Measurements from ENCODE around the gene PALD1. TPM values are rescaled to one million over a fixed set of nuclear protein-coding genes. Genes with fewer than 3 reads are reported as not detected.

The PALD1 gene
- total RNA-seq, 1 donor from 2014 or later, result 4.1 TPM

DNA sequence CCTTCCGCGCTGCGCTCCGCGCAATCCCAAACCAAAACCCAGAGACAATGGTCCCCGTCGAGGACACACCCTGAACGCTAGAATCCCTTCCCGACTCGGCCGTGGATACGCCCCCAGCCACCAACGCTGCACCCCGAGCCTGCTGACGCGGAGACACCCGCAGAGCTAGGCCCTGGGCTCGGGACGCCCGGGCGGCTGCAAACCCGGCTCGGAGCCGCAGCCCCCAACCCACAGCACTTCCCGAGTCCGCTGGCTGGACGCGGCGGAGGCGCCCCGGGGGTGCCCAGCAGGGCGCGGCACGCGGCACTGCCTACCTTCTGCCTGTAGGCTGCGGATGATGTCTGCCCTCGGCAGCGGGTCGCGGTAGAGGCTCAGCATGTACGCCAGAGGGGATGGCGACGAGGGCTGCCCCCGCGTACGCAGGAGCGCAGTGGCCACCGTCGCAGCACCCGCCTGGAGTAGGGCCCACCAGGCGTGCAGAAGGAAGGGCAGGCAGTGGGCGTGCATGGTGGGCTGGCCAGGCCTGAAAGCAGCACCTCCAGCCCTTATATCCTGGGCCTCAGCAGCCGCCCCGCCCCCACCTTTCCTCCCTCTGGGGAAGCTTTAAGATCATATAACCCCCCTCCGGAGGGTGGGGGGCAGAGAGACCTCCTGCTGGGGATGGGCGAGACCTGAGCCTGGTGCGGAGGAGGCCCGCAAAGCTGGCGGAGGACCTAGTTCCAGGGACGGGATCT lies 37.2 kb upstream of the PALD1 start, which contains the start of gene NODAL:
Gene NODAL (minus strand): TSS at position 521 of the 734 bp plus-strand sequence. CDS start 14 bp downstream, at position 507.
- H3K4me1 Mint-ChIP-seq (ENCODE audit: low read depth), result peaks cover 21% of the 10 kb centered on the region
- TF ChIP-seq, protein P1, sequence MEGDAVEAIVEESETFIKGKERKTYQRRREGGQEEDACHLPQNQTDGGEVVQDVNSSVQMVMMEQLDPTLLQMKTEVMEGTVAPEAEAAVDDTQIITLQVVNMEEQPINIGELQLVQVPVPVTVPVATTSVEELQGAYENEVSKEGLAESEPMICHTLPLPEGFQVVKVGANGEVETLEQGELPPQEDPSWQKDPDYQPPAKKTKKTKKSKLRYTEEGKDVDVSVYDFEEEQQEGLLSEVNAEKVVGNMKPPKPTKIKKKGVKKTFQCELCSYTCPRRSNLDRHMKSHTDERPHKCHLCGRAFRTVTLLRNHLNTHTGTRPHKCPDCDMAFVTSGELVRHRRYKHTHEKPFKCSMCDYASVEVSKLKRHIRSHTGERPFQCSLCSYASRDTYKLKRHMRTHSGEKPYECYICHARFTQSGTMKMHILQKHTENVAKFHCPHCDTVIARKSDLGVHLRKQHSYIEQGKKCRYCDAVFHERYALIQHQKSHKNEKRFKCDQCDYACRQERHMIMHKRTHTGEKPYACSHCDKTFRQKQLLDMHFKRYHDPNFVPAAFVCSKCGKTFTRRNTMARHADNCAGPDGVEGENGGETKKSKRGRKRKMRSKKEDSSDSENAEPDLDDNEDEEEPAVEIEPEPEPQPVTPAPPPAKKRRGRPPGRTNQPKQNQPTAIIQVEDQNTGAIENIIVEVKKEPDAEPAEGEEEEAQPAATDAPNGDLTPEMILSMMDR (IDR thresholded peaks at IDR 0.05), result no peak
- no peaks in the 10 kb centered on the region for H3K9me3 Mint-ChIP-seq (ENCODE audit: low read depth)
- H3K27ac Mint-ChIP-seq (ENCODE audit: unreplicated experiment), result no peak within 1 kb of the TSS
- peaks cover 33% of the 10 kb centered on the region for H3K27me3 Mint-ChIP-seq (ENCODE audit: low read depth)
- peak within 1 kb of the TSS; percentile 65 for H3K4me3 Mint-ChIP-seq (ENCODE audit: unreplicated experiment)
- H3K36me3 Mint-ChIP-seq (ENCODE audit: low read depth), result no peaks in the 10 kb centered on the region
- DNase-seq (ENCODE audit: low spot score), result peak; percentile 90

DNA sequence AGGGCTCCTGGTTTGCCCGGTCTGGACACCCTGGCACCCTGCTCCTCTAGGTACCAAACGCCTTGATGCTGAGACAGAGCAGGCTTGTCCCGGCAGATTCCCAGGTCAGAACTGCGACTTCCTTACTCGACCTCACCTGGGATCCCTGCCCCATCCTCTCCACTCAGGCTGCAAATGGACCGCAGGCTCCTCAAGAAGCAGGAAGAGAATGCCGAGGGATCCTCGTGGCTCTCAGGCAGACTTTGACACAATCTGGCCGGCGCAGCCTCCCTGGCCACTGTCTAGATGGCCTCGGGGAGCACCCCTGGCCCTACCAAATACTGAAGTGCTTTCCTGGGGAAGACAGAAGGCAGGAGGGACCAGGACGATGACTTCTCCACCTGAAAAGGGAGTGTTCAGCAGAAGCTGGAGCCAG lies 36.7 kb upstream of the PALD1 start:
- TF ChIP-seq, protein P1 (IDR thresholded peaks at IDR 0.05), result no peak

DNA sequence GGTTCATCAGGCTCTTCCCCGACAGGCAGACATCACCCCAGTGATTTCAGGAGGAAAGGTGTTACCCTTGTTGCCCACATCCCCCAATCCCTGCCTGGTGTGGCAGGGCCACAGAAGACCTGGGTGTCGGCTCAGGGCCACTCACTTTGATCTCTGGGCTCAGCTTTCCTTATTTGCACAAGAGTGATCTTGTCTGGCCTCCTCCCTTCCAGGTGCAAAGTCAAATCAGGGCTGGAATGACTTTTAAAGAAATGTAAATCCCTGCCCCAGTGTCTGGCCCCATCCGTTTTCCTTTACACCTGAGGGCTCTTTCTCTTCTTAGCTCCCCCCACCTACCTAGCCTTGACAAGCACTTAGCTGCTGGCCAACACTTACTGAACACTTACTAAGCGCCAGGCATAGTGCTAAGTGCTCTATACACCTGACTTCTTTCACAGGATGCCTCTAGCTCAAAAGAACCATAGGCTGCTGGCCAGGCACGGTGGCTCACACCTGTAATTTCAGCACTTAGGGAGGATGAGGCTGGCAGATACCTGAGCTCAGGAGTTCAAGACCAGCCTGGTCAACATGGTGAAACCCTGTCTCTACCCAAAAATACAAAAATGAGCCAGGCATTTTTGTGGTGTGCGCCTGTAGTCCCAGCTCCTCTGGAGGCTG lies 36.1 kb upstream of the PALD1 start:
- Mint-ChIP-seq H3K27me3 (ENCODE audit: low read depth) (peaks cover 33% of the 10 kb centered on the region), H3K27ac (ENCODE audit: unreplicated experiment) (no peak overlapping the region), H3K9me3 (ENCODE audit: low read depth) (no peaks in the 10 kb centered on the region), H3K4me3 (ENCODE audit: unreplicated experiment) (no peak overlapping the region), H3K4me1 (ENCODE audit: low read depth) (peaks cover 21% of the 10 kb centered on the region), H3K36me3 (ENCODE audit: low read depth) (no peaks in the 10 kb centered on the region)
- DNase-seq (ENCODE audit: low spot score), result peak; percentile 37
- TF ChIP-seq, protein P1 (IDR thresholded peaks at IDR 0.05), result no peak

More for the DNA sequence above, 36.7 kb upstream of the PALD1 start:
- H3K4me3 Mint-ChIP-seq (ENCODE audit: unreplicated experiment), result peak overlapping the region; percentile 7
- H3K27ac Mint-ChIP-seq (ENCODE audit: unreplicated experiment), result no peak overlapping the region
- H3K4me1 Mint-ChIP-seq (ENCODE audit: low read depth), result peaks cover 21% of the 10 kb centered on the region
- no peaks in the 10 kb centered on the region for H3K36me3 Mint-ChIP-seq (ENCODE audit: low read depth)
- peaks cover 33% of the 10 kb centered on the region for H3K27me3 Mint-ChIP-seq (ENCODE audit: low read depth)
- no peaks in the 10 kb centered on the region for H3K9me3 Mint-ChIP-seq (ENCODE audit: low read depth)
- no peak for DNase-seq (ENCODE audit: low spot score)

DNA sequence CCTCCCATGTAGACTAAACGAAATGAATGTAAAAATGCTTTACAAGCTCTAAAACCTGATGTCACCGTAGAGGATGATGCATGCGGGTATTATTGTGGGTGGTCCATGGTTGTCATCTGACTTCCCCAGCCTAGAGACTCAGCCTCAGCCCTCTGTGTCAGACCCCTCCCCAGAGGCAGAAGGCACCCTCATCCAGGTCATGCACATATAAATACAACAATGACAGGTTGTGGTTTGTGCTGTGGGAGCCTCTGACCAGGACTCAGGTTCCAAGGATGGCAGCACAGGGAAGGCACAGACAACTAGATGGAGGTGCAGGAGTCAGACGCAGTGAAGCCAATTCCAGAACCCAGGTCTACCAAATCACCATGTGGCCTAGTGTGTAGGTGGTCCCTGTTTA lies 33.8 kb upstream of the PALD1 start:
- H3K4me3 Mint-ChIP-seq (ENCODE audit: unreplicated experiment), result no peak overlapping the region
- TF ChIP-seq, protein P1 (IDR thresholded peaks at IDR 0.05), result no peak
- H3K27ac Mint-ChIP-seq (ENCODE audit: unreplicated experiment), result no peak overlapping the region
- no peaks in the 10 kb centered on the region for H3K36me3 Mint-ChIP-seq (ENCODE audit: low read depth)
- H3K9me3 Mint-ChIP-seq (ENCODE audit: low read depth), result no peaks in the 10 kb centered on the region
- no peak for DNase-seq (ENCODE audit: low spot score)
- peaks cover 29% of the 10 kb centered on the region for H3K4me1 Mint-ChIP-seq (ENCODE audit: low read depth)
- peaks cover 20% of the 10 kb centered on the region for H3K27me3 Mint-ChIP-seq (ENCODE audit: low read depth)

Measured in chondrocyte (in vitro differentiated cells).